MCF 10A (cell line): ENCODE results near the gene MAP3K12. TPM values are rescaled to one million over a fixed set of nuclear protein-coding genes. Genes with fewer than 3 reads are reported as not detected.
"Not testable (repeated sequence)": the region's sequence is repeated elsewhere in the genome, so short reads cannot be mapped to it uniquely, and the experiment has no call there.

Experiments used
- BruUV-seq: library from RNA; stranded (reverse); fragments of 400-500 nt; replicated peaks from 2 replicates; lab custom pipeline; 2021; lab: Mats Ljungman, UMichigan
- CTCF ChIA-PET: fragments of 300-600 bp; sonication (Branson Sonifier 250); formaldehyde crosslinking; extraction: SDS; loops from one replicate; lab custom pipeline; 2021; ENCODE audit warnings: antibody characterized with exemption, inconsistent platforms; lab: Yijun Ruan, JAX
- POLR2A ChIA-PET: fragments of 300-600, 350-650 bp; sonication (Branson Sonifier 250); formaldehyde crosslinking; extraction: SDS; loops from one replicate; lab custom pipeline; 2020; ENCODE audit warnings: antibody characterized with exemption, inconsistent platforms; lab: Yijun Ruan, JAX
- DNase-seq: peaks from one replicate; pipeline ENCODE4 v3.0.0-alpha.2; 2018; ENCODE audit not compliant: unreplicated experiment
- H3K27ac Mint-ChIP-seq: one replicate; pipeline ENCODE4 v1.8.0; 2022; ENCODE audit warnings: mild to moderate bottlenecking, low read depth, mixed read lengths; ENCODE audit not compliant: unreplicated experiment
- H3K27me3 Mint-ChIP-seq: one replicate; pipeline ENCODE4 v1.8.0; 2022; ENCODE audit warnings: mixed read lengths; ENCODE audit not compliant: insufficient read depth, unreplicated experiment
- H3K36me3 Mint-ChIP-seq: one replicate; pipeline ENCODE4 v1.8.0; 2022; ENCODE audit warnings: mild to moderate bottlenecking, moderate library complexity, mixed read lengths; ENCODE audit not compliant: insufficient read depth, unreplicated experiment
- H3K4me1 Mint-ChIP-seq: one replicate; pipeline ENCODE4 v1.8.0; 2022; ENCODE audit warnings: mixed read lengths; ENCODE audit not compliant: insufficient read depth, unreplicated experiment
- H3K4me3 Mint-ChIP-seq: one replicate; pipeline ENCODE4 v1.8.0; 2022; ENCODE audit warnings: mild to moderate bottlenecking, moderate library complexity, mixed read lengths; ENCODE audit not compliant: unreplicated experiment
- H3K9me3 Mint-ChIP-seq: one replicate; pipeline ENCODE4 v1.8.0; 2022; ENCODE audit warnings: mixed read lengths; ENCODE audit not compliant: unreplicated experiment
- intact Hi-C: fragments of 100-400 bp; cut with micrococcal nuclease; formaldehyde crosslinking; loops from 2 replicates; pipeline ENCODE4 v1.14.1; 2022
- total RNA-seq: library from RNA; stranded (reverse); gene quantifications from 2 replicates; pipeline ENCODE4 v1.2.3, GENCODE V29; 2022
- TF ChIP-seq, protein P1 (sequence below): fragments of 200-600 bp; IDR thresholded peaks from one replicate; pipeline ENCODE4 v1.8.0; 2022; ENCODE audit warnings: antibody characterized with exemption, mild to moderate bottlenecking; ENCODE audit not compliant: unreplicated experiment

MAP3K12 gene
- total RNA-seq, 1 experiment from 2014 or later, result 4.6 TPM

- CTCF ChIA-PET, result interaction anchor here (0.7 to 2.2 kb wide), 2 partner anchors 11 to 25 kb away, joined by 3 to 14 read pairs; partner anchors contain the start of gene NPFF
- TF ChIP-seq, protein P1, sequence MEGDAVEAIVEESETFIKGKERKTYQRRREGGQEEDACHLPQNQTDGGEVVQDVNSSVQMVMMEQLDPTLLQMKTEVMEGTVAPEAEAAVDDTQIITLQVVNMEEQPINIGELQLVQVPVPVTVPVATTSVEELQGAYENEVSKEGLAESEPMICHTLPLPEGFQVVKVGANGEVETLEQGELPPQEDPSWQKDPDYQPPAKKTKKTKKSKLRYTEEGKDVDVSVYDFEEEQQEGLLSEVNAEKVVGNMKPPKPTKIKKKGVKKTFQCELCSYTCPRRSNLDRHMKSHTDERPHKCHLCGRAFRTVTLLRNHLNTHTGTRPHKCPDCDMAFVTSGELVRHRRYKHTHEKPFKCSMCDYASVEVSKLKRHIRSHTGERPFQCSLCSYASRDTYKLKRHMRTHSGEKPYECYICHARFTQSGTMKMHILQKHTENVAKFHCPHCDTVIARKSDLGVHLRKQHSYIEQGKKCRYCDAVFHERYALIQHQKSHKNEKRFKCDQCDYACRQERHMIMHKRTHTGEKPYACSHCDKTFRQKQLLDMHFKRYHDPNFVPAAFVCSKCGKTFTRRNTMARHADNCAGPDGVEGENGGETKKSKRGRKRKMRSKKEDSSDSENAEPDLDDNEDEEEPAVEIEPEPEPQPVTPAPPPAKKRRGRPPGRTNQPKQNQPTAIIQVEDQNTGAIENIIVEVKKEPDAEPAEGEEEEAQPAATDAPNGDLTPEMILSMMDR, result no peak
- no peak overlapping the region for H3K4me3 Mint-ChIP-seq
- intact Hi-C loops, result no loop called here
- no peaks in the 10 kb centered on the region for H3K9me3 Mint-ChIP-seq
- POLR2A ChIA-PET, result interaction anchor here (0.6 to 7.1 kb wide), 13 partner anchors 9 to 299 kb away, joined by 3 to 53 read pairs (median 5); partner anchors contain the start of genes AAAS, MAP3K12 and TARBP2
- no peaks in the 10 kb centered on the region for H3K27me3 Mint-ChIP-seq
- H3K4me1 Mint-ChIP-seq, result peaks cover 4% of the 10 kb centered on the region
- peaks cover 86% of the 10 kb centered on the region for H3K36me3 Mint-ChIP-seq
- BruUV-seq, result no TSS peak
- H3K27ac Mint-ChIP-seq, result no peak overlapping the region
- DNase-seq, result no peak
Observed at GRCh38 chr12:53482626-53483168, 16.6 kb downstream of the MAP3K12 start.

GRCh38 chr12:53481939-53482586 is 17.2 kb downstream of the MAP3K12 start:
- no peak overlapping the region for H3K4me3 Mint-ChIP-seq
- CTCF ChIA-PET, result interaction anchor here (0.6 to 2.2 kb wide), 4 partner anchors 11 to 416 kb away, joined by 3 to 14 read pairs (median 3); partner anchors contain the start of gene NPFF
- no TSS peak for BruUV-seq
- H3K36me3 Mint-ChIP-seq, result peaks cover 93% of the 10 kb centered on the region
- intact Hi-C loops, result no loop called here
- H3K27me3 Mint-ChIP-seq, result no peaks in the 10 kb centered on the region
- H3K27ac Mint-ChIP-seq, result no peak overlapping the region
- peaks cover 6% of the 10 kb centered on the region for H3K4me1 Mint-ChIP-seq
- TF ChIP-seq, protein P1, result no peak
- DNase-seq, result no peak
- no peaks in the 10 kb centered on the region for H3K9me3 Mint-ChIP-seq
- POLR2A ChIA-PET, result interaction anchor here (0.6 to 7.1 kb wide), 12 partner anchors 10 to 300 kb away, joined by 3 to 53 read pairs (median 5); partner anchors contain the start of genes AAAS, MAP3K12 and TARBP2

DNA sequence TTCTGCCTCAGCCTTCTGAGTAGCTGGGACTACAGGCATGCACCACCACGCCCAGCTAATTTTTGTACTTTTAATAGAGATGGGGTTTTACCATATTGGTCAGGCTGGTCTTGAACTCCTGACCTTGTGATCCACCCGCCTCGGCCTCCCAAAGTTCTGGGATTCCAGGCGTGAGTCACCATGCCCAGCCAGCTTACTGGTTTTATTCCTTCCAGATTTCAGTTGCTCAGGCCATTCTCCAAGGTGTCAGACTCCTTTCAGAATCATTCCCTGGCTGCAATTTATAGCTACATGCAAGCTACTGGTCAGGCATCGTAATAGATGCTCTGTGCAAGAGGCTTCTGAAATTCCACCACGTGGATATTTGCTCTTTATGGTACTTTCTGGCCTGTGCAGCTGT is 17.8 kb downstream of the MAP3K12 start:
- H3K27ac Mint-ChIP-seq, H3K4me3 Mint-ChIP-seq, intact Hi-C loops, DNase-seq, H3K9me3 Mint-ChIP-seq, BruUV-seq, H3K4me1 Mint-ChIP-seq, H3K27me3 Mint-ChIP-seq: not testable (repeated sequence)
- ChIA-PET POLR2A (interaction anchor here (0.5 to 7.1 kb wide), 8 partner anchors 10 to 181 kb away, joined by 3 to 53 read pairs (median 5); partner anchors contain the start of genes MAP3K12 and TARBP2), CTCF (interaction anchor here (0.6 to 0.9 kb wide), 3 partner anchors 28 to 416 kb away, joined by 3 read pairs; no protein-coding TSS in a partner anchor)
- peaks cover 93% of the 10 kb centered on the region for H3K36me3 Mint-ChIP-seq

DNA sequence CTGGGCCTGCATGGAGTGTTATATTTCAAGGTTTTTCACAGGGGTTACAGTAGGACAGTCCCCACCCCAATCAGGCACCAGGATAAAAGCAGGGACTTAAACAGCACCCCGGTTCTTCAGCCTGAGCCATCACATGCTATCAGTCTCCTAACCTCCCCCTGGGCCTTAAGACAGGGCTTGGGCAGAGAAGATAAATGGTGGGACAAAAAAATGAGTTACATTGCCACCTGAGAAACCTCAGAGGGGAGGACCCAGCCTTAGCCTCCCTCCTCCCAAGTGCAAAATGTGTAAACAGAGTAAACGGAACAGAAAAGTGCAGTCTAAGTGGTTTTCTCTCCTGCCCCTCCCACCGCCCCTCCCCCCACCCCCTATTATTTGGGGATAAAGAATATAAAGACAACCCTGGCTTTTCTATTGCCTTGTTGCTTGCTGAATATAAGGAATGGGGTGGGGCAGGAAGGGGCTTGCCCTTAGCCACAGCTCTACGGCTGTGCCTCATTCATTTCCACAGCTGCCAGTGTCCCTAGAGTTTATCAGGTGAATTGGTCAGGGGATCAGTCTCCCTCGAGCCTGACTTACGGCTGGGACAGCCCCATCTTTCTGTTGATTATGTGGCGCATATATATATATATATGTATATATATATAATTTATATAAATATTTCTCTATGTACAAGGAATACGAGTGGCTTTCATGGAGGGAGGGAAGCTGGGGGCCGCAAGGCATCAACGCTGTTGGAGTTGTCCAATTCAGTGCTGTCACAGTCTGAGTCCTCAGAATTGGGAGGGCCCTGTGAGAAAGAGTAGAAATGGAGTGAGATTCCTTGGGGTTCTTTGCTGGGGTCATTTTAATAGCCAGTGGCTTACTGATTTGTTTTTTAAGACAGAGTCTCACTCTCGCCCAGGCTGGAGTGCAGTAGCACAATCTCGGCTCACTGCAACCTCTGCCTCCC is 18.5 kb downstream of the MAP3K12 start:
- ChIA-PET CTCF (interaction anchor here (0.9 kb wide), 1 partner anchor 28 kb away, joined by 3 read pairs; no protein-coding TSS in a partner anchor), POLR2A (interaction anchor here (0.5 to 7.1 kb wide), 8 partner anchors 10 to 180 kb away, joined by 3 to 53 read pairs (median 5); partner anchors contain the start of genes MAP3K12 and TARBP2)
- peaks cover 9% of the 10 kb centered on the region for H3K4me1 Mint-ChIP-seq
- H3K9me3 Mint-ChIP-seq, result no peaks in the 10 kb centered on the region
- no peaks in the 10 kb centered on the region for H3K27me3 Mint-ChIP-seq
- intact Hi-C loops, result no loop called here
- H3K4me3 Mint-ChIP-seq, result no peak overlapping the region
- TF ChIP-seq, protein P1, result no peak
- H3K27ac Mint-ChIP-seq, result no peak overlapping the region
- no peak for DNase-seq
- H3K36me3 Mint-ChIP-seq, result peaks cover 95% of the 10 kb centered on the region
- no TSS peak for BruUV-seq
